ENCODE data around the gene EPHB1. TPM values are rescaled to one million over a fixed set of nuclear protein-coding genes. Genes with fewer than 3 reads are reported as not detected.

Gene EPHB1
- 0.40 TPM for total RNA-seq (2013)
- polyA plus RNA-seq (under 1 TPM in 2 of 3 donors, not detected in 1; 0.06 to 0.55 TPM), polyA minus RNA-seq (0.42 and 0.64 TPM in 2 replicates), total RNA-seq (0 to 3.2 (median 0.08) reads per million in 11 experiments)

GRCh38 chr3:134794950-134795745, at the start of gene EPHB1:
Gene EPHB1, plus strand, starts transcription at chr3:134795260.
- Mint-ChIP-seq H3K9me3 (peaks cover 0 to 9% (median 2%) of the 10 kb centered on the region in 7 donors), H3K27me3 (ENCODE audit: low read depth in 3 of 3) (peaks cover 43 to 63% (median 52%) of the 10 kb centered on the region in 3 donors), H3K4me3 (peak within 1 kb of the TSS; percentile 91 to 99), H3K4me1 (peaks cover 26% of the 10 kb centered on the region), H3K36me3 (peaks cover 0 to 3% of the 10 kb centered on the region in 2 donors), H3K27ac (peak within 1 kb of the TSS in 1 of 7 donors; percentile 27)
- Histone ChIP-seq H3K27me3 (ENCODE audit: control insufficient read depth in 2 of 2, insufficient read depth in 2 of 2, low read length in 2 of 2) (peaks cover 23 to 54% of the 10 kb centered on the region in 2 donors), H3K4me2 (replicated peaks; ENCODE audit: extremely low read depth, low read length, poor library complexity, severe bottlenecking) (peak within 1 kb of the TSS; percentile 89), H3K27ac (ENCODE audit: low read depth in 1 of 2, low read length in 2 of 2) (no peak within 1 kb of the TSS), H2AFZ (ENCODE audit: insufficient read depth, low read depth, low read length, poor library complexity, severe bottlenecking) (peak within 1 kb of the TSS; percentile 81), H4K20me1 (ENCODE audit: insufficient read depth, low read length) (no peaks in the 10 kb centered on the region), H3K4me1 (ENCODE audit: control insufficient read depth in 1 of 2, insufficient read depth in 2 of 2, low read length in 2 of 2) (peaks cover 14 to 27% of the 10 kb centered on the region in 2 donors), H3K9ac (ENCODE audit: insufficient read depth, low read length, poor library complexity, severe bottlenecking) (peak within 1 kb of the TSS; percentile 36), H3K9me3 (replicated peaks in 1 of 2; ENCODE audit: control insufficient read depth in 1 of 2, insufficient read depth in 1 of 2, low read length in 2 of 2) (peaks cover 0 to 7% of the 10 kb centered on the region in 2 donors), H3K36me3 (replicated peaks in 1 of 2; ENCODE audit: control insufficient read depth in 1 of 2, insufficient read depth in 2 of 2, low read length in 2 of 2) (no peaks in the 10 kb centered on the region), H3K4me3 (replicated peaks in 1 of 3; ENCODE audit: low read depth in 2 of 3, low read length in 3 of 3) (peak within 1 kb of the TSS; percentile 21 to 84 (median 40)), H3K79me2 (ENCODE audit: insufficient read depth, low read length) (no peaks in the 10 kb centered on the region)
- TF ChIP-seq, protein P1, sequence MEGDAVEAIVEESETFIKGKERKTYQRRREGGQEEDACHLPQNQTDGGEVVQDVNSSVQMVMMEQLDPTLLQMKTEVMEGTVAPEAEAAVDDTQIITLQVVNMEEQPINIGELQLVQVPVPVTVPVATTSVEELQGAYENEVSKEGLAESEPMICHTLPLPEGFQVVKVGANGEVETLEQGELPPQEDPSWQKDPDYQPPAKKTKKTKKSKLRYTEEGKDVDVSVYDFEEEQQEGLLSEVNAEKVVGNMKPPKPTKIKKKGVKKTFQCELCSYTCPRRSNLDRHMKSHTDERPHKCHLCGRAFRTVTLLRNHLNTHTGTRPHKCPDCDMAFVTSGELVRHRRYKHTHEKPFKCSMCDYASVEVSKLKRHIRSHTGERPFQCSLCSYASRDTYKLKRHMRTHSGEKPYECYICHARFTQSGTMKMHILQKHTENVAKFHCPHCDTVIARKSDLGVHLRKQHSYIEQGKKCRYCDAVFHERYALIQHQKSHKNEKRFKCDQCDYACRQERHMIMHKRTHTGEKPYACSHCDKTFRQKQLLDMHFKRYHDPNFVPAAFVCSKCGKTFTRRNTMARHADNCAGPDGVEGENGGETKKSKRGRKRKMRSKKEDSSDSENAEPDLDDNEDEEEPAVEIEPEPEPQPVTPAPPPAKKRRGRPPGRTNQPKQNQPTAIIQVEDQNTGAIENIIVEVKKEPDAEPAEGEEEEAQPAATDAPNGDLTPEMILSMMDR (IDR thresholded peaks at IDR 0.05): peak; percentile 87
- WGBS (ENCODE audit: insufficient coverage): under 1% methylated on average over 54 of the region's 70 CpGs
- intact Hi-C loops (cut with micrococcal nuclease): loop anchor here (5.0 to 10.0 kb wide), 3 partner anchors 710 to 1102 kb away; no protein-coding TSS in a partner anchor
- peak; percentile 39 to 53 (median 51) for DNase-seq

DNA sequence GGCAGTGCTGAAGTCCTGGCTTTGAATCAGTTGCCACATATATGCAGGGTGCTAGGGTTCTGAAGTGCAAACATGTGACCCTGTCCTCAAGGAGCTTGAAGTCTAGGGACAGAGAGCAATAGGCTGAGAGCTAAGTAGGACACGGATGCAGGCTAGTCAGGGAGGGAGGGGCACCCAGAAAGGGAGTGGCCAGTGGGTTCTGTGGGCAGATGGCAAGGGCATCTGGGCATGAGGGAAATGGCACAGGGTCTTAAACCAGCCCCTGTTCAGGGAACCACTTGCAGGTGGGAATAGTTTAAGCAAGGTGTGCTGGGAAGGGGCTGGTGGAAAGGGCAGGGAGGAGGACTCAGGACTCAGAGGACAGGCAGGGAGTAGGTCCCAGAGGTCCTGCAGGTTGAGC, 46.4 kb upstream of the EPHB1 start:
- no peak overlapping the region for H3K4me3 ChIP-seq (replicated peaks in 1 of 3; ENCODE audit: low read depth in 2 of 3, low read length in 3 of 3)
- H3K4me2 ChIP-seq (replicated peaks; ENCODE audit: extremely low read depth, low read length, poor library complexity, severe bottlenecking): no peak overlapping the region
- intact Hi-C loops (cut with micrococcal nuclease): no loop called here
- H3K4me3 Mint-ChIP-seq: no peak overlapping the region
- no peak for DNase-seq
- no peaks in the 10 kb centered on the region for H3K36me3 Mint-ChIP-seq
- no peaks in the 10 kb centered on the region for H4K20me1 ChIP-seq (ENCODE audit: insufficient read depth, low read length)
- no peaks in the 10 kb centered on the region for H3K9me3 ChIP-seq (replicated peaks in 1 of 2; ENCODE audit: control insufficient read depth in 1 of 2, insufficient read depth in 1 of 2, low read length in 2 of 2)
- H3K27ac Mint-ChIP-seq: peak overlapping the region in 1 of 7 donors; percentile 65
- H3K9ac ChIP-seq (ENCODE audit: insufficient read depth, low read length, poor library complexity, severe bottlenecking): no peak overlapping the region
- WGBS (ENCODE audit: insufficient coverage): 89% methylated on average over 1 of the region's 1 CpG
- no peaks in the 10 kb centered on the region for H3K36me3 ChIP-seq (replicated peaks in 1 of 2; ENCODE audit: control insufficient read depth in 1 of 2, insufficient read depth in 2 of 2, low read length in 2 of 2)
- no peak overlapping the region for H3K27ac ChIP-seq (ENCODE audit: low read depth in 1 of 2, low read length in 2 of 2)
- peaks cover 0 to 6% (median 2%) of the 10 kb centered on the region in 3 donors for H3K27me3 Mint-ChIP-seq (ENCODE audit: low read depth in 3 of 3)
- H2AFZ ChIP-seq (ENCODE audit: insufficient read depth, low read depth, low read length, poor library complexity, severe bottlenecking): no peak overlapping the region
- H3K4me1 ChIP-seq (ENCODE audit: control insufficient read depth in 1 of 2, insufficient read depth in 2 of 2, low read length in 2 of 2): no peaks in the 10 kb centered on the region
- TF ChIP-seq, protein P1 (IDR thresholded peaks at IDR 0.05): no peak
- peaks cover 0 to 7% (median 0%) of the 10 kb centered on the region in 7 donors for H3K9me3 Mint-ChIP-seq
- no peaks in the 10 kb centered on the region for H3K4me1 Mint-ChIP-seq
- no peaks in the 10 kb centered on the region for H3K27me3 ChIP-seq (ENCODE audit: control insufficient read depth in 2 of 2, insufficient read depth in 2 of 2, low read length in 2 of 2)
- no peaks in the 10 kb centered on the region for H3K79me2 ChIP-seq (ENCODE audit: insufficient read depth, low read length)
